ENCODE data around the gene OR2AG1.
"Not testable (repeated sequence)": the region's sequence is repeated elsewhere in the genome, so short reads cannot be mapped to it uniquely, and the experiment has no call there.

The OR2AG1 gene

GRCh38 chr11:6790546-6790945 lies 7.7 kb downstream of the OR2AG1 start:
- no peak for DNase-seq (ENCODE audit: low spot score)

GRCh38 chr11:6794639-6795038 lies 11.8 kb downstream of the OR2AG1 start:
- DNase-seq (ENCODE audit: low spot score): no peak

- DNase-seq (ENCODE audit: low spot score): no peak
These were observed 16.6 kb downstream of the OR2AG1 start, which contains the start of gene OR6A2 for GRCh38 chr11:6799402-6799801. TSS of gene OR6A2 (minus strand) at chr11:6799689. CDS start at chr11:6795708, 3,981 bp downstream.

DNA sequence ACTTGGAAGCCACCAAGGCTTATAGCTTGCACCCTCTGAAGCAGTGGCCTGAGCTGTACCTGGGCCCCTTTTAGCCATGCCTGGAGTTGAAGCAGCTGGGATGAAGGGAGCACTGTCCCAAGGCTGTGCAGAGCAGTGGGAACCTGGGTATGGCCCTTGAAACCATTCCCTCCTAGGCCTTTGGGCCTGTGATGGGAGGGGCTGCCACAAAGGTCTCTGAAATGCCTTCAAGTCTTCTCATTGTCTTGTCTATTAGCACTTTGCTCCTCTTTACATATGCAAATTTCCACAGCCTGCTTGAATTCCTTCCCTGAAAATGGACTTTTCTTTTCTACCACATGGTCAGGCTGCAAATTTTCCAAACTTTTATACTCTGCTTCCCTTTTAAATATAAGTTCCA lies 18.3 kb downstream of the OR2AG1 start:
- not testable (repeated sequence) for DNase-seq (ENCODE audit: low spot score)

- no peak for DNase-seq (ENCODE audit: low spot score)
These were observed 29.7 kb downstream of the OR2AG1 start for GRCh38 chr11:6812390-6813005.

GRCh38 chr11:6813656-6814055 lies 30.8 kb downstream of the OR2AG1 start:
- DNase-seq (ENCODE audit: low spot score): no peak

- no peak for DNase-seq (ENCODE audit: low spot score)
These were observed 34.9 kb downstream of the OR2AG1 start for GRCh38 chr11:6817694-6818093.

DNA sequence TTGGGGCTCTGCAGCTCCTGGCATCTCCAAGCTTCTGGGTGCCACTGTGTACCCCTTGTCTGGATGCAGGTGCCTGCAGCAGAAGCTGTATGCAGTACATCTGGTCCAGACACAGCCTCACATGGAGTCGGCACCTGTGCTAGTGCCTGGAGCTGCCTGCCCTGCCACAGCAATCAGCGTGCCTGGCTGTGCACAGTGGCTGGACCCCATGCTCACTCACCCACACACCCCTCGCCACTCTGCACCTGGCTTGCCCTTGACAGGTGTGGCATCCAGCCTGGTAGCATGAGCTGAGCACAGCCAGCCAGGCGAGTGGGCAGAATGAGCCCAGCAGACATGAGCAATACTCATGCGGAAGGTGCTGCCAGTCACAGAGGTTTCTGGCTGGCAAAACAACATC lies 36.1 kb downstream of the OR2AG1 start:
- no peak for DNase-seq (ENCODE audit: low spot score)

GRCh38 chr11:6824136-6824823 lies 41.5 kb downstream of the OR2AG1 start:
- no peak for DNase-seq (ENCODE audit: low spot score)

GRCh38 chr11:6825231-6825744 lies 42.5 kb downstream of the OR2AG1 start:
- DNase-seq (ENCODE audit: low spot score): no peak

GRCh38 chr11:6828103-6828502 lies 45.3 kb downstream of the OR2AG1 start:
- no peak for DNase-seq (ENCODE audit: low spot score)

GRCh38 chr11:6833356-6833755 lies 50.5 kb downstream of the OR2AG1 start:
- DNase-seq (ENCODE audit: low spot score): no peak

DNA sequence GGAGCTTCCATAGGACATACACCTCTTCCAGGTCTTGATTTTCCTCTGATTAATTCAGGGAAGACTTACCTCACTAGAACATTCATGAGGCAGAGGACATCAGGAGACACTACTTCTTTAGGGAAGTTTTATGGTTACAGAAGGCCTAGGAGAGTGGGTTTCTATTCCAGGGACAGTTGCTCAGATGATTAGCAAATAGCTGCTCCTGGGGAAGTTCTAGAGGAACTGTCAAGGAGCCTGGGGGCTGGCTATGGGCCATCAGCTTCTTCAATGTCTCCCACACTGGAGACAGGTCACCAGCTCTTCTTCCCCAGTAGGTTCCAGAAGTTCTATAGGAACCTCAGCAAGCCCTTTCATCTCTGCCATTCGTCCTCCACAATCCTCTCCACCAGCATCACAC lies 51.2 kb downstream of the OR2AG1 start:
- DNase-seq (ENCODE audit: low spot score): no peak

All from left forelimb (tissue), 1 donor.